Inferior parietal cortex (tissue), 1 donor: ENCODE data around the gene UBQLN1.
A peak's percentile ranks its signal among the peaks of the same experiment; 100 is the strongest.
"Not testable (repeated sequence)": the region's sequence is repeated elsewhere in the genome, so short reads cannot be mapped to it uniquely, and the experiment has no call there.

Experiments
- DNase-seq: peaks from one replicate; pipeline ENCODE4 v3.0.0-alpha.2; 2016; ENCODE audit errors: extremely low spot score

The UBQLN1 gene

DNA sequence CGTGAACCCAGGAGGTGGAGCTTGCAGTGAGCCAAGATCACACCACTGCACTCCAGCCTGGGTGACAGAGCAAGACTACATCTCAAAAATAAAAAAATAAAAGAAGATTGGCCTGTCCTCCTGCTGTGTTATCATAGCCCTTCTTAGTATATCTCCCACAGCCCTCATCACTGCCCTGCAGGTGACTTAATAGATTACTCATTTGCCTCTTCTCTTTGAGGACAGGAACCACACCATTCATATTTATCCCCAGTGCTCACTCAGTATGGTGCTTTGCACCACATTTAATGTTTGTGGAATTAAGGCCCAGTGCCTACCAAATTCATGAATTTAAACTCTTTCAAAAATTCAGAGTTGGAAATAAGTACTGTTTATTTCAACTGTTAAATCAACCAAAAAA, 74.5 kb downstream of the UBQLN1 start:
- DNase-seq, result no peak

DNA sequence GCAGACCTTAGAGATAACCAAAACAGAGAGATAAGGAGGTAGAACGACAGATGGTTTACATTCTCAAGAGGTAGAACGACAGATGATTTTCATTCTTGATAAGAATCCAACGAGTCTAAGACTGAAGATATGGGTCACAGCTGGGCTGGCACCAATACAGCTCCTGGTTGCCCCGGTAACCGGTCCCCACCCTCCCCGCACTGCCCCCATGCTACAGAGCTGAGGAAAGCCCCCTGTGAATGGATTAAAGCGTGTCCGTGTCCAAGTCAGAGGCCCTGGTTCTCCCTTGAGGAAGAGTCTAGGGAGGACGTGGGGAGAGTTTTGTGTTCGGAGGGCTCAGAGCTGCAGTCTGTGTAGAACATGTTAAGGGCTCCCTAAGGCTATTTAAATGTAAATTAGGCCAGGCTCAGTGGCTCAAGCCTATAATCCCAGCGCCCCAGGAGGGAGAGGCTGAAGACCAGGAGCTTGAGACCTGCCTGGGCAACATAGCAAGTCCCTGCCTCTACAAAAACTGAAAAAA, 76.8 kb downstream of the UBQLN1 start:
- DNase-seq, result no peak

DNA sequence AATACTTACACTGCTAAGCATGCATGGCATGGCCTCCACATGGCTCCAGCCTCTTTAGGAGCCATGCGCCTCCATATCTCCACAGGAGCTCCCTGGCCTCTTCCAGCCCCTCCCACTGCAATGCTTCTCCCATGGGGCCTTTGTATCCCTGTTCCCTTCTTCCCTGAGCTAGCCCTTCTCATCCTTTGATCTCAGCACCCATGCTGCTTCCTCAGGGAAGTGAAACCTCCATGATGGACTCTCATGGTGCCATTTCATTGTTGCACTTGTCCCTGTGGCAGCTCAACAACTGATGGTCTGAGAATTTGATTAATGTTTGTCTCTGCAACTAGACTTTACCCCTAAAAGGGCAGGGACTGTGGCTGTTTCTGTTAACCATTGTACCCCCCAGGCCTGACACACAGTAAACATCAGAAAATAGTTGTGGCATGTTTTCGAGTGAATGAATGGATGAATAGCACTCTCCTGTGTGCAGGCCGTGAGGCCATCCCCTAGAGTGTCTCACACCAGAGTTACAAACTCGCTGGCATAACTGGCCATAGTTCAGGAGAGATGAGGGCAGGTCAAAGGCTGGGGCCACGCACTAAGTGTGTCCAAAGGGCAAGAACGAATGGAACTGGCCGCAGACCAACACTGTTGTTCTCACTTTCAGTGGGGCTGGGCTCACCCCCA, 78.2 kb downstream of the UBQLN1 start:
- no peak for DNase-seq

DNA sequence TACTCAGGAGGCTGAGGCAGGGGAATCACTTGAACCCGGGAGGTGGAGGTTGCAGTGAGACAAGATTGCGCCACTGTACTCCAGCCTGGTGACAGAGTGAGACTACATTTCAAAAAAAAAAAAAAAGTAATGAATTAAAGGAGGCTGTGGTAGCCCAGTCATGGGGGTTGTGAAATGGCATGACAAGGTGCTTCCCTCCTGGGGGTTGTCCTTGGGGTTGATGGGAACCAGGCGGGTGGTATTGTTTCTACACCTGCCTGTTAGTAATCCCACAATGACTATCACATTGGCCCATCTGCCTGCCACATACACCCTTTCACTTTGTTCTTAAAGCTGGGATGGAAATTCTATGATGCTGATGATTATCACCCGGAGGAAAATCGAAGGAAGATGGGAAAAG, 79.2 kb downstream of the UBQLN1 start:
- no peak for DNase-seq

DNA sequence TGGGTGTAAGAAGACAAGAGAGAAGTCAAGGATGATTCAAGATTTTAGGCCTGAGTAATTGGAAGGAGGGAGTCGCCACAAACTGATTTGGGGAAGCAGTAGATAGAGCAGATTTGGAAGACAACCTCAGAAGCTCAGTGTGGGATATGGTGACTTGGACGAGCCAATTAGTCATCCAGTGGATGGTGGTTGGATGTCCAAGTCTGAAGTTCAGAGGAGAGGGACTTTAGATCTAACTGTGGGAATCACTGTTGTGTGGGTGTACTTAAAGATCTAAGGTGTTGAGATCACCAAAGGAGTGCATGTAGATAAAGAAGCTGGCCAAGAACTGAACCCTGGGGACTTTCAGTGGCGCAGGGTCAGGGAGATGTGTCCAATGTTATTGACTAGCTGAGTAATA, 82.6 kb downstream of the UBQLN1 start:
- no peak for DNase-seq

DNA sequence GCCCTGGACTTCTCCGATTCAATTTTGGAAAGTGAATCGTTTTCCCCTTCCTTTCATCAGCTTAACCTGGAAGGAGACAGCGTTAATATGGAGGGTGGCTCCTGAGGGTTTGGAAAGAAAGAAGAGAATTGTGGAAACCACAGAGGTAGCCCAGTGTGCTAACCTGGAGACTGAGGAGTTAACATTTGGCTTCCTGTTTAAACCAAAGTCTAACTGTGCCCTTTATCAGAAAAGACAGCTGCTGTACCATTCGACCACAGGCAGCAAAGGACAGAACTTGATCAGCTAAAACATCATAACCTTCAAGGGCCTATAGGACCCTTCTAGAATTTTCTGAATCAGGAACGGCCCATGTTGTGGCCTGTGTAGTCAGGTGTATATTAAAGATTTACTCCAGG, 84.1 kb downstream of the UBQLN1 start:
- peak; percentile 59 for DNase-seq

DNA sequence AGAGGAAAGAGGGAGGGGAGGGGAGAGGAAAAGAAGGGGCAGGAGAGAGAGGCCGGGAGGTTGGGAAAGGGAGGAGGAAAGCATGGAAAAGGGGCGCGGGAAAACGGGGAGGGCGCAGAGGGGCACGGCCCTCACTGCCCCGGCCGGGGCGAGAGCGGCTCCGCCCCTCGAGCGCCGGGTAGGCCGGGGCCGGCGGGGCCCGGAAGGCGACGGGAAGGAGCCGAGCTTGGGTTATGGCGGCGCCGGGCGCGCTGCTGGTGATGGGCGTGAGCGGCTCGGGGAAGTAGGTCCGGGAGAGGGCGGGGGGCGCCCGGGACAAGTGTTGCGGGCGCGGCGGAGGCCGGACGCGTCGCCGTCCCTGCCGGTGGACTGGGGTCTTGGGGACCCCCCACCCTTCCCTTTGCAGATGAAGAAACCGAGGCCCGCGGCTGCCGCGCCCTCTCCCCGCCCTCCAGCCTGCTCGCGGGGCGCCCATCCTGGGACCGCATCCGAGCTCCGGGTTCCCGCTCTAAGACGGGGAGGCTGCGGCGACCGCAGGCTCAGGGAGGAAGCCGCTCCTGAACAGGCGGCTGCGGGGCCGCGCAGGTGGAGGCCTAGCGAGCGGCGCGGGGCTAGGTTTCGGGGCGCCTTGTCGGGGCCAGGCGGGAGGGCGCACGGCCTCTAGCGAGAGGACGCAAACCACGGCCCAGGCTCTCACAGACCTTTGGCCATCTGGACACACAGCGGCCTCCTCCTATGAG, 84.6 kb downstream of the UBQLN1 start, which contains the start of gene IDNK:
Gene IDNK (plus strand): TSS at position 205 of the 740 bp plus-strand sequence. CDS start 29 bp downstream, at position 234.
- peak; percentile 42 for DNase-seq

DNA sequence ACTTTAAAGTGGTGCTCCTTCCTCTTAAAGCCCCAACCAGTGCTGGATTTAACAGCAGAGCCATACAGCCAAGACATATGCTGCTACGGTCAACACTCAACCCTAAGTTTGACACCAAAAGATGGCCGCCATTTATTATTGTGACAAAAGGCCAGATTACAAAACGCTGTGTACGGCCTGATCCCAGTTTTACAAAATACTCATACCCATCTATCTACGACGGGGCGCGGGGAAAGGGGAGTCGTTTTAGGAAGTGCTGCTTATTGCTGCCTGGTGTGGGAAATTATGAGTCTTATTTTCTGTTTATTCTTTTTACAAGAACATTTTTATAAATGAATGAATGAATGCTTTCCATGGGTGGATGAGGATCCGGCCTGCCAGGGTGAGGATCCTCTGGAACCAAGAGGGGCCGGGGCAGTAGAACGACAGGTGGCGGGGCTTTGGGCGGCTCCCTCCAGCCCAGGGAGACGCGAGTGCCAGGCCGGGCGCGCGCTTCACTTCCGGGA, 85.3 kb downstream of the UBQLN1 start:
- no peak for DNase-seq

DNA sequence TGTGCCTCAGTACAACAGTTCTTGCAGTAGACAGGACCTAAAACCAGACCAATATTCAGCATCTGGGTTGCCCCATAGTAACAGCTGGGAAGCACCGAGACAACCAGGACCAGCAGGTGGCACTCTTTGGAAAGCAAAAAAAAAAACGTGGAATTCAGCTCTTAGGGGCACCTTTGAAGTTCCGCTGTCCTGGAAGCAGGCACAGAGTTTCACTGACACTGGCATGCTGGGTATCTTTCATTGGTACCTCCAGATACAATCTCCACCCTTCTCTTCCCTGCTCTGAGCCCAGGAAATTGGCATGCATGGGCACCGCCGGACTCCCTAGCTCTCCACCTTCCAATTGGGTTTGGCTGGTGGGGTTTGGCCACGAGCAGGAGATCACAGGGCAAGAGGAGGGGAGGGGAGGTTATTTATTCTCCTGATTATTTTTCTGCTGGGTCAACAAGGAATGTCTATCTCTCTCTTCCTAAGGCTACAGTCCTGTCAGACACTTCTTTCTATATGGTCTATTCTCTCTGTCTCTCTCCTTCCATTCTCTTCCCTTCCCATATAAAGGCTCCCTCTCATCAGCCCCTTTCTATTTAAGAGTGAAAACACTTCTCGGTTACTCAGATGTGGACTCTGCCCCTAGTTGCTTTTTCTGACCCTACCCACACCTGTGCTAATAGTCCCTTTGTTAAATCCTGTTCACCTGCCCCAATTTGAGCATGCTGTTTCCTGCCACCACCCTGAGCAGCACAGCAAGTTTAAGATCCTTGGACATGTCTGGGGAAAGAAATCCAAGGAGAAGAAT, 86.7 kb downstream of the UBQLN1 start:
- DNase-seq, result peak; percentile 70

DNA sequence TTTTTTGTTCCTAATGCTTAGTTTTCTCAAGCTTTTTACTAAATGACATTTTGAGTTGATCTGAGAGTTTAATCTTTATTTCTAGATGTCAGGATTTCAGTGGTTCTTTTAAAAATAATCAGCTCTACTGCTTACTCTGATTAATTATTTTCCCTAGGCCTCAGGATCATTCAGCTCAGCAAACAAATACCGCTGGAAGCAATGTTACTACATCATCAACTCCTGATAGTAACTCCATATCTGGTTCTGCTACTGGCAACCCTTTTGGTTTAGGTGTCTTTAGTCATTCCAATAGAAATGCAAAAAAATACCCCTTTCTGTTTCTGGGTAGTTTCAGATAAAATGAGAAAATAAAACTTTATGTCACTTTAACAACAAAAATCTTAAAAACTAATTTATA, 90.5 kb downstream of the UBQLN1 start:
- DNase-seq, result no peak

DNA sequence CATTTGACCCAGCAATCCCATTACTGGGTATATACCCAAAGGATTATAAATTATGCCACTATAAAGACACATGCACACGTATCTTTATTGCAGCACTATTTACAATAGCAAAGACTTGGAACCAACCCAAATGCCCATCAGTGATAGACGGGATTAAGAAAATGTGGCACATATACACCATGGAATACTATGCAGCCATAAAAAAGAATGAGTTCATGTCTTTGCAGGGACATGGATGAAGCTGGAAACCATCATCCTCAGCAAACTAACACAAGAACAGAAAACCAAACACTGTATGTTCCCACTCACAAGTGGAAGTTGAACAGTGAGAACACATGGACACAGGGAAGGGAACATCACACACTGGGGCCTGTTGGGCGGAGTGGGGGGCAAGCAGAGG, 94.5 kb downstream of the UBQLN1 start:
- DNase-seq, result not testable (repeated sequence)
